ENCODE data around the gene PRTG.
"Not testable (repeated sequence)": the region's sequence is repeated elsewhere in the genome, so short reads cannot be mapped to it uniquely, and the experiment has no call there.

PRTG gene

GRCh38 chr15:55630858-55631257 is 112.1 kb downstream of the PRTG start:
- DNase-seq (ENCODE audit: low spot score): no peak

DNA sequence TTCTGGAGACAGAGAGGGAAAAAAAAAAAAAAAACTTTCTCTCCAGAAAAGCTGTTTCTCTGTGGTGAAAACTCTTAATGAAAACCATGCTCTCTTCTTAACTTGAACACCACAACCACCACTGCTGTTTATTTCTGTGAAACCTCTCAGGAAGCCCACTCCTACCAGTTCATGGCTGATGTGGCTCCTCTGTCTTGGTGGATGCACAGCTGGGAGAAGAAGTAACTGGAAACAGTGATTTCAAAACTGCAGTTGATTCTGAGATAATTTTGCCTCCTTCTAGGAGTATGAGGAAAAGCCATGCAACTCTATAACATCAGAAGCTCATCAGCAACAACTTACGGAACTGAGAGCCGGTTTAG is 114.6 kb downstream of the PRTG start:
- DNase-seq (ENCODE audit: low spot score): no peak

DNA sequence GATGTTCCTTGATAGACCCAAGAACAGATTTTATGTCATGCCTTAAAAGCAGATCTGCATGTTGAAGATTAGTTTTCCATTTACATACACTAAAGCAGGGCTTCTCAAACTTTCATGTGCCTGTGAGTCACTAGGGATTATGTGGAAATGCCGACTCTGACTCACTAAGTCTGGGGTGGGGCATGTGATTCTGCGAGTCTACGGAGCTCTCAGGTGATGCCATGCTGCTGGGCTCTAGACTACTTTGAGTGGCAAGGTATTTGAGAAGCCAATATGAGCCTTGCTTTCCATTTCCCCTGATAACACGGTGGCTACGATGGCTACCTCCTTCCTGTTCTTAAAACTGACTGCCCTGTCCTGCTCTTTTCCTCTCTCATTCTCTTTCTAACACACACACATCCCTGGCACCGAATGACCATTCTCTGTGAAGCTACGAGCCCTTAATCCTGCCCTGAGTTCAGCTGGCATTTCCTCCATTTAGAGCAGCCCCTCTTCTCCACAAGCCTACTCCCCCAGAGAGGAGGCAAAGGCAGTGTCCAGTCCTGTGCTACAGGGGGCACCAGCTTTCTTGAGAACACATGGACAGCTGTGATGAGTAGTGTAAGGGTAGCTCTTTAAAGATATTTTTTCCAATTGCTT is 115.1 kb downstream of the PRTG start:
- no peak for DNase-seq (ENCODE audit: low spot score)

DNA sequence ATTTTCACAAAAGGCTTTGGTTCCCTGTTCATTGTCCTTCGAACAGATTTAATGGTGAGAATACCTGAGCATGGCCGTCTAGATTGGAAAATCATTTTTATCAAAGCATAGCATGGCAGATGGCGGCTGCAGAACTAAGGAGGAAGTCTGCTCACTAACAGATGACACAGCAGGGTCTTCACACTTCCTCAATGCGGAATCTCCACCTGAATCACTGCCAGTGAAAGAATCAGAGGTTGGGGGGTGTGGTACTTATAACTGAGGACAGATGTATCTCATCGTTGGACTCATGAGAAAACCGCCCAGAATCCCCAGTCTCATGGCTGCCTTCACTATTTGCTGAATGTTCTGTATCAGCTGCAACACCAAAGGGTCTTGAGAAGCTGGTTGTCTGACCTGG is 123.2 kb downstream of the PRTG start:
- DNase-seq (ENCODE audit: low spot score): no peak

DNA sequence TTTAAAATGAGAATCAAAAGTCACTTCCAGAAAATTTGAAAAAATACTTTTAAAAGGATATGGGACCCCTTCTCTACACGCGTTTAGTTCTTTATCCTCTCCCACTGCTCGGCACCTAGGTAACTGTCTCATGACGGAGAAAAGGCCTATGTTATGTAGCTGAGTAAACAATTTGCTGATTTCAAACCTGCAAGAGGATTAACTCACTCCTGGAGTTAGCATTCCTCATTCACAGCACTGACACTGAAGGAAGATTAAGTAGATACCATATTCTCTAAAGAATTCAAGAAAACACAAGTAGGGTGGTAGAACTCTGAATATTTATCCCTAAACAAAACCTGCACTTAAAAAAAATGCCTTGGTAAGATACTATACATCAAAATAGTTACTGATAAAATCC is 124.6 kb downstream of the PRTG start:
- DNase-seq (ENCODE audit: low spot score): no peak

- no peak for DNase-seq (ENCODE audit: low spot score)
Observed at GRCh38 chr15:55615445-55615844, 127.5 kb downstream of the PRTG start.

- DNase-seq (ENCODE audit: low spot score): no peak
Observed at GRCh38 chr15:55613727-55614126, 129.2 kb downstream of the PRTG start.

GRCh38 chr15:55606214-55606613 is 136.7 kb downstream of the PRTG start:
- DNase-seq (ENCODE audit: low spot score): no peak

DNA sequence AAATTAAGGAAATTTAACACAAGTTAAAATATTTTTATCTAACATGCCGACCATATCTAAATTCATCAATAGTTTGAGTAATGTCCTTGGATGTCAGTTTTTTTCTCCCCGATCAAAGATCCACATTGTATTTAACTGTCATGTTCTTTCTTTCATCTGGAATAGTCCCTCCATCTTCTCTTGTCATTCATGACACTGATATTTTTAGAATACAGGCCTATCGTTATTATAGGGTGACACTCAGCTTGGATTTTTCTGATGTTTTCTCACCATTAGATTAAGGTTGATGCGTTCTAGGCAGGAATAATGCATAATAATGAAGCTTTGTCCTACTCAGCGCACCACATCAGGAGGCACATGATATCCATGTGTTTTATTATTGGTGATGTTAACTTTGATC is 141.6 kb downstream of the PRTG start:
- DNase-seq (ENCODE audit: low spot score): no peak

- no peak for DNase-seq (ENCODE audit: low spot score)
Observed at GRCh38 chr15:55599439-55599838, 143.5 kb downstream of the PRTG start.

DNA sequence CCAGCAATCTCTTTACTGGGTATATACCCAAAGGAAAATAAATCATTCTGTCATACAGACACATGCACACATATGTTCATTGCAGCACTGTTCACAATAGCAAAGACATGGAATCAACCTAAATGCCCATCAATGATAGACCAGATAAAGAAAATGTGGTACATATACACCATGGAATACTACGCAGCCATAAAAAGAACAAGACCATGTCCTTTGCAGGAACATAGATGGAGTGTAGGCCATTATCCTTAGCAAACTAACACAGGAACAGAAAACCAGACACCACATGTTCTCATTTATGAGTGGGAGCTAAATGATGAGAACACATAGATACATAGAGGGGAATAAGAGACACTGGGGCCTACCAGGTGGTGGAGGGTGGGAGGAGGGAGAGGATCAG is 149.9 kb downstream of the PRTG start:
- DNase-seq (ENCODE audit: low spot score): not testable (repeated sequence)

GRCh38 chr15:55590788-55591187 is 152.2 kb downstream of the PRTG start:
- no peak for DNase-seq (ENCODE audit: low spot score)

- no peak for DNase-seq (ENCODE audit: low spot score)
Observed at GRCh38 chr15:55589287-55589686, 153.7 kb downstream of the PRTG start.

- no peak for DNase-seq (ENCODE audit: low spot score)
Observed at GRCh38 chr15:55588815-55589115, 154.2 kb downstream of the PRTG start.

GRCh38 chr15:55588070-55588814 is 154.7 kb downstream of the PRTG start, which contains the start of gene PYGO1:
Gene PYGO1 (minus strand): TSS chr15:55588345. CDS start chr15:55587883, 462 bp downstream.
- DNase-seq (ENCODE audit: low spot score): no peak

DNA sequence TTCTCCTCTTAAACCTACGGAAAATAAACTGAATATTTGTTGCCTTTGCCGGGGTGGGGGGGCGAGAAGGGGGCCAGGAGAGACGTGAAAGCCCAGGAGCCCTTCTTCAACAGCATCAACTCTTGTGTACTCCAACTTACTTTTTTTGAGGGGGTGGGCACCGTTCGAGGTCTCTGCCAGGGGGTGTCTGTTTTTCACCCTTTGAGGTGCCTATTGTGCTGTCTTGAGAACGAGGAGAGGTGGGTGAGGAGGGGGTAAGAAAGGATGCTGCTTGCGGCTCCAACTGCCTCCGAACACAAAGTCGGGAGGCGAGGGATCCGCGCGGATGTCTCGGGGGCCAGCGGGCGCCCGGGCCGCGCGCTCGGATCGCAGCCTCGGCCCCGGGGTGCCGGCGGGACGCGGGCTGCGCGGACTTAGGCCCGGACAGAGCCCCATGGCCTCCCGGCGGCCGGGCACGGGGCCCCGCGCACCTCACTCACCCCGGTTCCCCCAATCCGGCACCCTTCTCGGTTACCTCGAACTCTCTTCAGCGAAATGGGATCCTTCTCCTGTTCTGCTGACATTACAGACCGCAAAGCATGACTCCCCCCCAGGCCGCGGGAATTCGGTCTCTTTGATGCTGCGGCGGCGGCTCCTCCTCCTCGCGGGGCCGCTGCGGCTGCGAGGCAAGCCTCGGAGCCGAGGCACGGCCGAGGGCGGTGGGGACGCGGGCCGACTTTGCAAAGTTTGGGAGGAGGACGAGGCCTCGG is 155.5 kb downstream of the PRTG start:
- no peak for DNase-seq (ENCODE audit: low spot score)

DNA sequence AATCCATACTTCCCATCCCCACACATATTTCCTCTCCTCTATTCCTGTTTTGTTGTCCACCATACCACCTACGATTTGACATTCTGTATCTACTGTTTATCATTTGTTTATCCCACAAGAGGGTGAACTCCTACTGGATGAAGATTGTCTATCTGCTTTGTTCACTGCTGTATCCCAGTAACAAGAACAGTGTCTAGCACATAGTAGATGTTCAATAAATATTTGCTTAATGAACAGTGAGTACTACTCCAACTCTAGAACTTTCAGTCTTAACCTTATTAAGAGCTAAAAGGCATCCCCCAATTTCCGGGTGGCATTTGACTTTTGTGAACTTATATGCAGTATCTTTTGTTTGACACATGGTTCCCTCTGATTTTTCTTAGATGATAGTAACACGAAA is 156.1 kb downstream of the PRTG start:
- DNase-seq (ENCODE audit: low spot score): no peak

- no peak for DNase-seq (ENCODE audit: low spot score)
Observed at GRCh38 chr15:55576943-55577342, 166.0 kb downstream of the PRTG start.

- no peak for DNase-seq (ENCODE audit: low spot score)
Observed at GRCh38 chr15:55574096-55574495, 168.9 kb downstream of the PRTG start.

DNA sequence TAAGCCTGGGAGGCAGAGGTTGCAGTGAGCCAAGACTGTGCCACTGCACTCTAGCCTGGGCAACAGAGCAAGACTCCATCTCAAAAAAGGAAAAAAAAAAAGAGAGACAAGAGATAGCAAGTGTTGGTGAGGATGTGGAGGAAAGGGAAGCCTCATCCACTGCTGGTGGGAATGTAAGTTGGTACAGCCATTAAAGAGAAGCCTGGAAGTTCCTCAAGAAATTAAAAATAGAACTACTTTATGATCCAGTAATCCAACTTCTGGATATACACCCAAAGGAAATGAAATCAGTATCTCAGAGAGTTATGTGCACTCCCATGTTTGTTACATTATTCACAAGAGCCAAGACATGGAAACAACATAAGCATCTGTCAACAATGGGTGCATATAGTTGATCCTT is 169.7 kb downstream of the PRTG start:
- DNase-seq (ENCODE audit: low spot score): no peak

GRCh38 chr15:55564347-55565145 is 178.4 kb downstream of the PRTG start:
- DNase-seq (ENCODE audit: low spot score): peak; percentile 36

DNA sequence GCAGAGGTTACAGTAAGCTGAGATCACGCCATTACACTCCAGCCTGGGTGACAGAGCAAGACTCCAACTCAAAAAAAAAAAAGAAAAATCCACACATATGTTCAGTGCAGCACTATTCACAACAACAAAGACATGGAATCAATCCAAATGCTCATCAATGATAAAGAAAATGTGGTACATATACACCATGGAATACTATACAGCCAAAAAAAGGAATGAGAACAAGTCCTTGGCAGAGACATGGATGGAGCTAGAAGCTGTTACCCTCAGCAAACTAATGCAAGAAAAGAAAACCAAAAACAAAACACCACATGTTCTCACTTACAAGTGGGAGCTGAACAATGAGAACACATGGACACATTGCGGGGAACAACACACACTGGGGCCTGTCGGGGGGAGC is 180.4 kb downstream of the PRTG start:
- no peak for DNase-seq (ENCODE audit: low spot score)

Data from NAMALWA (cell line).